Stimulated activated CD8-positive, alpha-beta memory T cell treated with anti-CD3 and anti-CD28 coated beads, Interleukin-4, amount 100 ng/mL, for 1 hour (primary cell): ENCODE results near the gene IMPA2.
"Not testable (repeated sequence)": the region's sequence is repeated elsewhere in the genome, so short reads cannot be mapped to it uniquely, and the experiment has no call there.

ENCODE experiments used
- DNase-seq, 2 donors: peaks; one replicate each; pipeline ENCODE4 v3.0.0-alpha.2; 2020; ENCODE audit warnings: low read depth in 2 of 2, low spot score in 1 of 2

IMPA2 gene

GRCh38 chr18:11981192-11981542 is at the start of gene IMPA2:
Gene IMPA2 (plus strand): TSS chr18:11981507. CDS start chr18:11981670, 163 bp downstream.
- DNase-seq, result peak in 1 of 2 donors; percentile 74

- DNase-seq, result no peak
Measured at GRCh38 chr18:11932393-11932792, 48.9 kb upstream of the IMPA2 start.

DNA sequence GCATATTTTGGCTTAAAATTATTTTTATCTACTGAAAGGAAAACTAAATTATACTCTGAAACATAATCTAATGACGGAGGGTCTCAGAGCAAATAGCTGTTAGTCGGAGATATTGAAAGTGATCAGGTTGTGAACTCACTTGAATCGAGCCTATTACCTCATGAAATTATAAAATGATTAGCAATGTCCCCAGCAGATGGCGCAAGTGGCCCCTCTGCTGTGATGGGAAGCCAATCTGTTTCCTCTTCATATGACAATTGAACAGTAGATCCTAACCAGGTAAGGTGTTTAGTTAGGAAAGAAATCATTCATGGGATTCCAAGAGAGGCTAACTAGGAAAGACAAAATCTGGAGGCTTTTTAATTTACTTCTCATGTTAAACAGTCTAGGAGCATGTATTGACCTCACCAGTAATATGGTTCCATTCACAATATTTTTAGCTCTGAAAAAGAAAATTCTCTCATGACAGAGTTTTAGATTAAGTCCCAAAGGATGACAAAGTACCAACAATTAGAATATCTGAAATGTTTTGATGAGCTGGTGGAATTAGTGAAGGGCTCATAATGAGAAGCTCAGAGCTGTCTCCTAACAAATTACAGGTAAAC is 43.3 kb upstream of the IMPA2 start:
- peak; percentile 52 to 59 for DNase-seq

GRCh38 chr18:11940956-11941355 is 40.4 kb upstream of the IMPA2 start:
- no peak for DNase-seq

DNA sequence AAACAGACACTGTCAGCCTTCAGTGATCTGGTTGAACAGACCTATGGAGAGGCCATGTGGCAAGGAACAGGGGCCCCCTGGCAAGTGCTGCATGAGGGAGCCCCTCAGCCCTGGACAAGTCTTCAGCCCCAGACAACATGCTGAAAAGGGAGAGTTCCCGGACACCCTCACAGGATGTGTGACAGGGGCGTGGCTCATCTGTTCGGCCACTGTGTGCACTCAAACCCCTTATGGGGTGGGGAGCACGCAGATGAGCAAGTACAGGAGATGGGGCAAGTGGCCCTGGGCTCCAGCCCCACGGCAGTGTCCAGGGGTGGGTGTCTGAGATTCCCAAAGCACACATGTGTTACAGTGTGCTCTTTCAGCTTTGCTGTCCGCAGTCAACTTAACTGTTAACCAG is 37.8 kb upstream of the IMPA2 start:
- no peak for DNase-seq

DNA sequence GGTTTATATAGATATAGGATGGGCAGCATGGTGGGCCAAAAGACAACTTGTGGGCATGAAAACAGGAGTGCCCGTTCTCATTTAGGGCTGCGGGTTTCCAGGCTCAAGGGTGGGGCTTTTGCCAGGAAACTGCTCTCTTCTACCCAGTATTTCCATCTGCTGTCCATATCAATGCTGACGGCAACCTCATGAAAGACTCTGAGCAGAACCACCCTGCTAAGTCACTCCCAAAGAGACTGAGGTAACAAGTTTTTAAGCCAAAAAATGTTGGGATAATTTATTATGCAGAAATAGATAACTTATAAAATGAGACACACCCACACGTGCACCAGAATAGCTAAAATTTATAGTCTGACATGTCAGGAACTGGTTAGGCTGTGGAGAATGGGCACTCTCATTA is 37.1 kb upstream of the IMPA2 start:
- no peak for DNase-seq

- no peak for DNase-seq
Measured at GRCh38 chr18:11944786-11945185, 36.5 kb upstream of the IMPA2 start.

GRCh38 chr18:11945834-11946659 is 35.3 kb upstream of the IMPA2 start:
- DNase-seq, result not testable (repeated sequence)

- DNase-seq, result no peak
Measured at GRCh38 chr18:11946756-11947155, 34.6 kb upstream of the IMPA2 start.

GRCh38 chr18:11947214-11948191 is 33.8 kb upstream of the IMPA2 start:
- DNase-seq, result peak in 1 of 2 donors; percentile 24

GRCh38 chr18:11948852-11949523 is 32.3 kb upstream of the IMPA2 start:
- DNase-seq, result no peak

- DNase-seq, result no peak
Measured at GRCh38 chr18:11950824-11951223, 30.5 kb upstream of the IMPA2 start.

GRCh38 chr18:11951390-11951851 is 29.9 kb upstream of the IMPA2 start:
- no peak for DNase-seq

GRCh38 chr18:11953113-11953512 is 28.2 kb upstream of the IMPA2 start:
- no peak for DNase-seq

DNA sequence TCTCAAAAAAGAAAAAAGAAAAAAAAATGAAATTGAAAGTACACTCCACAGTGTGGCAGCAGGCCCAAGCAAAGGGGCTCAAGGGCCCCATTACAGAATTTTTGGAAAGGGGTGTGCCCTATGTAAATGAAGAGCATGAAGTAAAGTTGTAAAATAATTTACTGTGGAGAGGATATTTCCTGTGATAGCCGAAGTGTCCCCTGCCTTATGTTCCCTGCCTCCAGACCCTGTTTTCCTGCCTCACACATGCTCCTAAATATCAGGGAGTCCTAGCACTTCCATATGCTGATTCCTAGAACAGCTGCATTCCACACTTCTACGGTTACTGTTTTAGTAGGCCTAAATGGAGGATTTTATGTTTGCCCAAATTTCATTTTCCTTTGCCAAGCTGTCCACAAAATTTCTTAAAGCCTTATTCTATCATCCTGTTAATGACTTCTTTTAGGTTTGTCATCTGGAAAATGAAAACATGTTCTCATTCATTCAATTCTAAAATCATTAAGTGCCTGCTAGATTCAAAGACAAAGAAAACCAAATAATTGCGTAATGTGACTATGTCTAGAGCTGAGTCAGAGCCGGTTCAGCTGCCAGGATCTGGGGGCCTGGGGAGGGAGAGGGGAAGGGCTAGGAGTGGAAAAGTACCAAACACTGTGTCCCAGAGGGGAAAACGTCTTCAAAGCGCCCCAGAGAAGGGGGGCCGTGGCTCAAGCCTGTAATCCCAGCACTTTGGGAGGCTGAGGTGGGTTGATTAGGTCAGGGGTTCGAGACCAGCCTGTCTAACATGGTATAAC is 25.9 kb upstream of the IMPA2 start:
- no peak for DNase-seq

- DNase-seq, result no peak
Measured at GRCh38 chr18:11956371-11957308, 24.7 kb upstream of the IMPA2 start.

GRCh38 chr18:11957636-11958035 is 23.7 kb upstream of the IMPA2 start:
- DNase-seq, result no peak

DNA sequence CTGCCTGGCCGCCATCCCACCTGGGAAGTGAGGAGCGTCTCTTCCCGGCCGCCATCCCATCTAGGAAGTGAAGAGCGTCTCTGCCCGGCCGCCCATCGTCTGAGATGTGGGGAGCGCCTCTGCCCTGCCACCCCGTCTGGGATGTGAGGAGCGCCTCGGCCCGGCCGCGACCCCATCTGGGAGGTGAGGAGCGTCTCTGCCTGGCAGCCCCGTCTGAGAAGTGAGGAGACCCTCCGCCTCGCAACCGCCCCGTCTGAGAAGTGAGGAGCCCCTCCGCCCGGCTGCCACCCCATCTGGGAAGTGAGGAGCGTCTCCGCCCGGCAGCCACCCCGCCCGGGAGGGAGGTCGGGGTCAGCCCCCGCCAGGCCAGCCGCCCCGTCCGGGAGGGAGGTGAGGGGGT is 21.7 kb upstream of the IMPA2 start:
- not testable (repeated sequence) for DNase-seq
